IPS-NIHi7 (cell line): ENCODE measurements around the gene CARD6.
"Not testable (repeated sequence)": the region's sequence is repeated elsewhere in the genome, so short reads cannot be mapped to it uniquely, and the experiment has no call there.

Experiments
- DNase-seq: peaks from one replicate; pipeline ENCODE4 v3.0.0; 2012; ENCODE audit warnings: mixed read lengths; ENCODE audit errors: extremely low spot score

The CARD6 gene

GRCh38 chr5:40873286-40873880, 32.2 kb downstream of the CARD6 start:
- DNase-seq = no peak

- DNase-seq = no peak
These were observed 34.8 kb downstream of the CARD6 start for GRCh38 chr5:40875958-40876357.

DNA sequence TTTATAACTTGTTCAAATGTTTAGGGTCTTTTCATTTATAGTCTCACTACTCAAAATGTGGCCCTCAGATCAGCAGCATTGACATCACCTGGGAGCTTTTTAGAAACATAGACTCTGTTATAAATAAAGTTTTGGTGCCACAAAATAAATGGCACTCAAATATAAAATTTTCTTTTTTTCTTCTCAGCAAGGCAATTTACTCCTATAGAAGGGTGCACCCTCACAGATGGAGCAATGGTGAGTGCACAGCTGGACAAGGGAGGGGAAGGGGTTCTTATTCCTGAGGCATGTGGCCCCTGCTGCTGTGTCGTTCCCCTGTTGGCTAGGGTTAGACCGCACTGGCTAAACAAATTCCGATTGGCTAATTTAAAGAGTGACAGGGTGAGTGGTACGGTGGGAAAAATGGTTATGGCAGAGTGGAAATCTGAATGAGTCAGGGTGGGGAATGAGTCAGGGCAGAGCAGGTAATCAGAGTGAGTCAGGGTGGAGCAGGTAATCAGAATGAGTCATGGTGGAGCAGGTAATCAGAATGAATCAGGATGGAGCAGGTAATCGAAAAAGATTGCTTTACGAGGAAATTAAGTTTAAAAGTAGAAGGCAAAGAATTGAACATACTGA, 36.3 kb downstream of the CARD6 start:
- no peak for DNase-seq

- peak; percentile 24 for DNase-seq
These were observed 38.2 kb downstream of the CARD6 start for GRCh38 chr5:40879163-40879942.

GRCh38 chr5:40882291-40882690, 41.1 kb downstream of the CARD6 start:
- DNase-seq = no peak

GRCh38 chr5:40883051-40883450, 41.9 kb downstream of the CARD6 start:
- not testable (repeated sequence) for DNase-seq

DNA sequence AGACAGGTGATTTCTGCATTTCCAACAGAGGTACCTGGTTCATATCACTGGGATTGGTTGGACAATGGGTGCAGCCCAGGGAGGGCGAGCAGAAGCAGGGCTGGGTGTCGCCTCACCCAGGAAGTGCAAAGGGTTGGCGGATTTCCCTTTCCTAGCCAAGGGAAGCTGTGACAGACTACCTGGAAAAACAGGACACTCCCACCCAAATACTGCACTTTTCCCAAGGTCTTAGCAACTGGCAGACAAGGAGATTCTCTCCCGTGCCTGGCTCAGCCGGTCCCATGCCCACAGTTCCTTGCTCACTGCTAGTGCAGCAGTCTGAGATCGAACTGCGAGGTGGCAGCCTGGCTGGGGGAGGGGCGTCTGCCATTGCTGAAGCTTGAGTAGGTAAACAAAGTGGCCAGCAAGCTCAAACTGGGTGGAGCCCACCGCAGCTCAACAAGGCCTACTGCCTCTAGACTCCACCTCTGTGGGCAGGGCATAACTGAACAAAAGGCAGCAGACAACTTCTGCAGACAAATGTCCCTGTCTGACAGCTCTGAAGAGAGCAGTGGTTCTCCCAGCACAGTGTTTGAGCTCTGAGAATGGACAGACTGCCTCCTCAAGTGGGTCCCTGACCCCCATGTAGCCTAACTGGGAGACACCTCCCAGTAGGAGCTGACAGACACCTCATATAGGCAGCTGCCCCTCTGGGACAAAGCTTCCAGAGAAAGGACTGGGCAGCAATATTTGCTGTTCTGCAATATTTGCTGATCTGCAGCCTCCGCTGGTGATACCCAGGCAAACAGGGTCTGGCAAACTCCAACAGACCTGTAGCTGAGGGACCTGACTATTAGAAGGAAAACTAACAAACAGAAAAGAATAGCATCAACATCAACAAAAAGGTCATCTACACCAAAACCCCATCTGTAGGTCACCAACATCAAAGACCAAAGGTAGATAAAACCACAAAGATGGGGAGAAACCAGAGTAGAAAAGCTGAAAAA, 54.6 kb downstream of the CARD6 start:
- DNase-seq = not testable (repeated sequence)

DNA sequence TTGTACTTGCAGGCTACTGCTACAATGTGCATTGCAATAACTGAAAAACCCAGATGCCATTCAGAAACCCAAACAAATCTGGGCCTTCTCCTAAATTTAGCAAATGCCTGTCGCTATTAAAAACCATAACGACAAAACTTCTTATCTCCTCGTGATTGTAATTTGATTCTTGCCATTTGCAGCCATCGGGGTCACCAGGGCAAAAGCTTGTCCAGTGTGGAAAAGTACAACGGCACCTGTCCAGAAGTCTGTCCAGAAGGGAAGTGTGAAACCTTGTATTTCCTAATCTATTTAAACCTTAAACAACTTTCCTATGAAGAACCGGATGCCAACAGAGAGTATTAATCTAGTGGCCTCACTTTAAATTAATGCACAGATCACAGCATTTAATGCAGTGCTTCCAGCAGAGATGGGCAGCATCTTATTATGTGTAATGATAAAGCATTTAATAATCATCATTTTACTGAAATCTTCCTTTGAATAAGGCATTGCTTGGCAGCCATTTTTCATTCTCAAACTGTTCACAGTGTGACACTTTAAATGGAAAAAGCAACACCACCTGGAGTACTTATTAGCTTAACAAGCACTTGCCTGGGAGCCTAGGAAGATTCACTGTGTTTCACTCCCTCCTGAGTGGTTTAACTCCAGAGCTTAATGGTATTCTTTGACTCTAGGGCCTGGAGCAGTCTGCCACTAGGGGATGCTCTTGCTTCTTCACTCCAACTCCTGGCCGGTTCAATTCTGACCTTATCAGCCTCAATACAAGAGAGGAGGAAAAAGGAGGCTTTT, 63.2 kb downstream of the CARD6 start:
- DNase-seq = peak; percentile 79

GRCh38 chr5:40904994-40905306, 63.8 kb downstream of the CARD6 start:
- DNase-seq = no peak

GRCh38 chr5:40906351-40906751, 65.2 kb downstream of the CARD6 start:
- DNase-seq = no peak

DNA sequence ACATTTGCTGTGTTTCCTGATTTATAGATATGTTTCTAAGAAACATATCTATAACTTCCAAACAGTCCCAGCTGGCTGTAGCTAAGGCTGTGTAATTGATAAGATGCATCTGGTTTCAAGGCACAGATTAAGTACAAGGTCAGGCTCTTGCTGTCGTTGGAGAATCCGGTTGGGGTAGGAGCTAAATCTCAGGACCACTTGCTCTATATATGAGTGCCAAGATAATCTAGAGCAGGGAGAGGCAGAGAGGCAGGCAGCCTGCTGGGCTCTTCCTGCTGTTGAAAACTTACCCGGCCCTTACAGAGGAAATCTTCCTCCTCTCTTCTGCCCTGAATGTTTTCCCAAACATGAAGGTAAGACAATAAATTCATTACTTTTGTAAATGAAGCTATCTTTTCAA, 68.1 kb downstream of the CARD6 start, which contains the start of gene C7:
Gene C7 (plus strand): TSS at position 234 of the 400 bp plus-strand sequence. CDS start 114 bp downstream, at position 348.
- peak; percentile 20 for DNase-seq

GRCh38 chr5:40909723-40910122, 68.6 kb downstream of the CARD6 start:
- no peak for DNase-seq
